NCI-H82 treated with DMSO at 0.1 percent for 48 hours (cell line): Measurements from ENCODE around the gene SPIN1.

ENCODE experiments used
- DNase-seq: peaks from one replicate; lab custom pipeline; 2025; ENCODE audit not compliant: unreplicated experiment; lab: John Stamatoyannopoulos, UW

The SPIN1 gene

DNA sequence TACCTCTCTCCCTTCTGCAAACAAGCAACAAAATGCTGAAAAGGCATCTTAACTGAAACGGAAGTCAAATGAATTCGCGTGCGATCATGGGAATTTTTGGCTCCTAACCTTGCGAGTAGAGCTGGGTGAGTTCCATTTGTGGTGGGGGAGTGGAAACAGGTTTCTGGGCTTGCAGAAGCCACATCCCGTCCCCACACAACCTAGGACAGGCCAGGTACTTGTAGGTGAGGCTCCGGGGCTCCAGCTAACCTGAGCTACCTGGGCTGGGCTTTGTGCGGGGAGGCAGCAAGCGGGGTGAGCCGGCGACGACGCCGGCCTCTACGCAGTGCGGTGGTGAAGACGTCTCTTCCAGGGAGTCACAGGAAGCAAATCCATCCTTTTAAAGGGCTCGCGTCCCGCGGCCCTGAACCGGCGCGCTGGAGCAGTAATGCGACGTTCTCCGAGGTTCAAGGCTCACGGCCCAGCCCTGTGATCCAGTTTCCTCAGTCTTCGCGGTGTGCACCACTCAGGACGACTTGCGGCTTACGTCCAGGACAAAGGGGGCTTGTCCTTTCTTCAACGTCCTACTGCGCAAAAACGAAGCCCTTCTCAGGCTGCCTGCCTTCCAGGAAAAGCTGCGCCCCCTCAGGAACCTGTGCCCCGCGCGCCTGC is 567 bp upstream of the SPIN1 start:
- DNase-seq: no peak

DNA sequence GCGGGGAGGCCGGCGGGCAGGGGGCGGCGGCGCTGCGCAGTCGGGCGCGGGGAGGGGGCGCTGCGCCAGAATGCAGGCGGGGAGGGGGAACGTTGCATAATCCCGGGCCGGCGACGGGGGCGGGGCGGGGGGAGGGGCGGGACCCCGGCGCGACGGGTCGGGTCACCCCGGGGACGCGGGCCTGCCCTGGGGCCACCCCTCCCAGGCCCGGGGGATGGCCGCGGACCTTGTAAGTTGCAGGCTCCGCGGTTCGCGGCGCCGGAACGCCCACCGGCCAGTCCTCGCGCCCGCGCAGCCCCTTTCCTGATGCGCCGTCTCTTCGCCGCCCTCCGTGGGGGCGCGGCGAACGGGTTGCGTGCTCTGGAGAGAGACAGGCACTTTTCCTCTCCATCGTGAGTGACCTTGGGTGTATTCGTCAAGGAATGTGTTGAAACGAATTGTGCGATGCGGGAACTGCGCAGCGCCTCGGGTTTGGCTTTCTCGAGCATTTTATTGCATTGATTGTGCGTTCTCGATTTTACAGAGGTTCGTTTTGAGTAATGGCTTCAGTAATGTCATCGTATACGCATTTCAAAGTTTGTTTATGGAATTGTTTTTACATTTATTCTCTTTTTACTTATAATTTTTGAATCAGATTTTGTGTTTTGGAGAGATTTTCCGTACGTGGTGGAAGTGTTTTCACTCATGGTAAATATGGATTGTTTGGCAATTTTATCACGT is 802 bp downstream of the SPIN1 start:
- DNase-seq: peak; percentile 33

DNA sequence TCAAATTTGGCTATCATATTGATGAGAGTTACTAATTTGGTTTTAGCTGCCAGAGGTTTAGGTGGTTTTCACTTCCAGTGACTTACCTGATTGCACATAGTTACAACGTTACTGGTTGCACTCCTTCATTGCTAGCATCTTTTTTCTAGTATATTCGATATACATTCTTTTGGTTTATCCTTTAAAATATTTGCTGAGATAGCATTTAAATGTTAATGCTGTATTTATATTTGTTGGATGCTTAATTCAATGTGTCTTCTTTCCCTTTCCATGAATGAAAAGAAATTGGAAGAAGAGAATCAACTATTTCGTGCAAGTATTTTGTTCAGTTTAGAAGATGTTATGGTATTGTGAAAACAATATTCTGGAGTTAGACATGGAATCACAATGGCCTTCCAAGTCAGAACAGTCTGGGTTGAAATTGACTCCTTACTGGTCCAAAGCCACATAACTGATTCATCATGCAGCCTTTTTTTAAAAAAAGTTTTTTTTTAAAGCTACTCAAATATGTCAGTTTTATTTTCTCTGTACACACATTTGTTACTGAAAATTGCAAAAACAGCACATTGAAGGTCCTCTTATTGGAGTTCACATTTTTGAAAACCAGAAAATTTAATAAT is 2.2 kb downstream of the SPIN1 start:
- DNase-seq: no peak

DNA sequence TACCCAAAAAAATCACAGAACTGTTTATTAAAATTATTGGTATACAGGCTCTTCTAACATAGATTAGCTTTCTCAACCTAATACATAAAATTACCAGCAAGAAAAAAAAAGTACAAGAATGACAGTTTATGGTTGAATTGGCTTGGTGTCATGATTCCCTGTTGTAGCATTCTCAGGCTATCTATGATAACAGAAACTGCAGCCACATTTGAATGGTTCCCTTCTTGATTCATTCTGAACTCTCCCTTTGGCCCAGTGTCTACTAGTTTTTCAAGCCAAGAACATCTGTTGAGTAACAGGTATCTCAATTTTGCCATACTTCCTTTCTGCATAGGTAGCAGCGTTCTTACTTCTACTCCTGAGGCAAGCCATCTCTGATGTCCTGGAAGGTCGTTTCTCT is 3.0 kb downstream of the SPIN1 start:
- no peak for DNase-seq

DNA sequence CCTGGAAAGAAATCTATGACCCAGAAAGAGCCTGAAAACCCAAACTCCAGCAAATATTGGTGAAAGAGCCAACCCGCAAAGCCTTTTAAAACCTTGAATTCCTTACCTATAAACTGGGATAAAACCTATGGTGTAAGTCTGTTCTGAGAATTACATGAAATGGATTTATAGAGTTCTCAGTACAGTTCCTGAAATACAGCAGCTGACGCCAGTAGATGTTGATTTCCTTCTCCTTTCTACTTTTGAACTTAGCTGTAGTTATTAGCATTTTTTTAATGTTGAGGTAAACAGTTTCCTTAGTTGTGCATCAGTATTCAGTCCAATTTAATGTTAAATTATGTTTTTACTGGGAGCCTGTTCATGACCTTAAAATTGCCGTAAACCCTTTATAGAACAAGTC is 3.7 kb downstream of the SPIN1 start:
- no peak for DNase-seq

DNA sequence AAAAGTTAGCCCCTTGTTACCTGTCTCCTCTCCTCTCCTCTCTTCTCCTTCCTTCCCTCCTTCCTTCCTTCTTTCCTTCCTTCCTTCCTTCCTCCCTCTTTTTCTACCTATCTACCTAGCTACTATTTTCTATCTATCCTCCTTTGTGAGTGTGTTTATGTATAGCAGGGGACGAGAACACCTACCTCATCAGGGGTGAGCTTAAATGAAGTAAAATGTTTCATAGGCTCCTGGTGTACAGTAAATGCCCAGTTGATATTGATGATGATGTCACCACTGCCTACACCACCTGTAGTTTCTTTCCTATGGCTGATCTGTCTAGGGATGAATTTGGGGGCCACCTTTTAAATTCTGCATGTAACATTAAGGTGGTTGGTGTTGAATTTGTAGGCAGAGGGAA is 4.3 kb downstream of the SPIN1 start:
- DNase-seq: no peak

DNA sequence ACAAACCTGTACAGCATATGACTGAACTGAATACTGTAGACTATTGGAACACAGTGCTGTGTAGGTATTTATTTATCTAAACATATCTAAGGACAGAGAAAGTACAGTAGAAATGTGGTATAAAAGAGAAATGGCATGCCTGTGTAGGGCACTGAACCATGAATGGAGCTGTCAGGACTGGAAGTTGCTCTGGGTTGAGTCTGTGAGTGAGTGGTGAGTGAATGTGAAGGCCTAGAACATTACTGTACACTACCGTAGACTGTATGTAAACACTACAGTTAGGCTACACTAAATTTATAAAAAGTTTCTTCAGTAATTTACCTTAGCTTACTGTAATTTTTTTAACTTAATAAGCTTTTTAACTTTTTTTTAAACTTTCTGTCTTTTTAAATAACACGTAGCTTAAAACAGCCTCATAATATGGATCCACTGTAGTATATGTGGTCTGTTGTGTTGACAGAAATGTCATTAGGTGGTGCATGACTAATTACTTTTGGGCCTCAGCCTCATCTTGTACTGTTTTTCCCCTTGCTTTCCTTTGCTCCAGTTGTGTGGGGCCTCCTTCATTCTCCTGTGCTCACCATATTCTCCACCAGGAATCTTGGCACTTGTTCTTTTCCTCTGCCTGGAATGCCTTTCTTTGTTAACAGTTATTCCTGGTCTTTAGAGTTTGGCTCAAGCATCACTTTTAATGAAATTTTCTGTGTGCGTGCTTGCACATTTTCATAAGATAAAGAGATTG is 8.8 kb downstream of the SPIN1 start:
- DNase-seq: no peak

DNA sequence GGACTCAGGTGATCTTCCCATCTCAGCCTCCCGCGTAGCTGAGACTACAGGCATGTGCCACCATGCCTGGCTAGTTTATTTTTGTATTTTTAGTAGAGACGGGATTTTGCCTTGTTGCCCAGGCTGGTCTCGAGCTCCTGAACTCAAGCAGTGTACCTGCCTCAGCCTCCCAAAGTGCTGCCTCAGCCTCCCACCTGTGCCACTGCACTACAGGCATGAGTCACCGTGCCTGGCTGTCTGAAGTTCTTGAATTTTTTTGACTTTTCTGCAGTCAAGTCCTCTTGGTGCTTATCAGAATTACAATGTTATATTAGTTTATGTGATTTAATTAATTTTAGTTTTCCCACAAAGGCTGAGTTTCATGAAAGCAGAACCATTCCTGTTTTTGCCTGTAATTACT is 9.8 kb downstream of the SPIN1 start:
- DNase-seq: no peak

DNA sequence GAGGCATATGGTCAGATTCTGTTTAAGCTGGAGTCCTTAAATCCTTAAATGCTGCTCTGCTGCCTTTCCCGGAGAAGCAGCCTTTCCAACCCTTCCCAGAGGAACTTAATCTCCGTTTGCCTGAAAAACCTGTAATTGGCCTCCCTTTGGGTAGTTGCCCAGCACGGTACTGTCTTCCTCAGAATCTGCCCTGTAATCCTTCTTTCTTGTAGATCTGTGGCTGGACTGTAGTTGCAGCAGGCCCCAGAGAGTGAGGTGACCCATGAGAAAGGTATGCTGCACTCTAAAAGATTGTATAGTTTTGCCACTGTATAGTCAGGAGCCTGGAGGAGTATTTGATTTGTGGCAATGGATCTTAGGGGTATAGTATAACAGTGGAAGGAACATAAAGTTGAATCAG is 11.7 kb downstream of the SPIN1 start:
- peak; percentile 92 for DNase-seq

DNA sequence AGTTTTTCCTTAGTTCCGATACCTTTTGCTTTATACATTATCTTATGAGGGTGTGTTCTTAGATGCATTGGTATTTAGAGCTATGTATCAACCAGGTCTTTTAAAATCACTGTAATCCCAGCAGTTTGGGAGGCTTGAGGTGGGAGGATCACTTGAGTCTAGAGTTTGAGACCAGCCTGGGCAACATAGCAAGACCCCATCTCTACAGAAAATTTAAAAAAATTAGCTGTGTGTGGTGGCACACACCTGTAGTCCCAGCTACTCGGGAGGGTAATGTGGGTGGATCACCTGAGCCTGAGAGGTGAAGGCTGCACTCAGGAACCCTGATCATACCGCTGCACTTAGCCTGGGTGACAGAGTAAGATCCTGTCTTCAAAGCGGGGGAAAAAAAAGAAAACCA is 15.1 kb downstream of the SPIN1 start:
- DNase-seq: no peak

DNA sequence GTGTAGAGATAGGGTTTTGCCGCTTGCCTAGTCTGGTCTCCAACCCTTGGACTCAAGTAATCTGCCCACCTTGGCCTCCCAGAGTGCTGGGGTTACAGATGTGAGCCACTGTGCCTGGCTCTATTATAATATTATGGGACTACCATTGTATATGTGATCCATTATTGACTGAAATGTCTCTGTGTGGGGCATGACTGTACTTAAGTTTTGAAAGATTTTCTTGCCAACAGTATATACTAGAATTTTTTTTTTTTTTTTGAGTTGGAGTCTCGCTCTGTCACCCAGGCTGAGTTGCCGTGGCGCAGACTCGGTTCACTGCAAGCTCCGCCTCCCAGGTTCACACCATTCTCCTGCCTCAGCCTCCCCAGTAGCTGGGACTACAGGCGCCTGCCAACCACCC is 17.8 kb downstream of the SPIN1 start:
- DNase-seq: no peak

DNA sequence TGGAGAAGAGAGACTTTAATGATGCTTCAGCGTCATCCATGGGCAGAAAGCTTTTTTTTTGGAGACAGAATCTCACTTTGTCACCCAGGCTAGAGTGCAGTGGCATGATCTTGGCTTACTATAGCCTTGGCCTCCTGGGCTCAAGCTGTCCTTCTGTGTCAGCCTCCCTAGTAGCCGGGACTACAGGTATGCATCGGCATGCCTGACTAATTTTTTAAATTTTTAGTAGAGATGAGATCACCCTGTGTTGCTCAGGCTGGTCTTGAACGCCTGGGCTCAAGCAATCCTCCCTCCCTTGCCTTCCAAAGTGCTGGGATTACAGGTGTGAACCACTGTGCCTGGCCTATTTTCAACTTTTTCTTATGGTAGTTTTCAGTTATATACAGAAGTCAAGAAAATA is 23.2 kb downstream of the SPIN1 start:
- no peak for DNase-seq

DNA sequence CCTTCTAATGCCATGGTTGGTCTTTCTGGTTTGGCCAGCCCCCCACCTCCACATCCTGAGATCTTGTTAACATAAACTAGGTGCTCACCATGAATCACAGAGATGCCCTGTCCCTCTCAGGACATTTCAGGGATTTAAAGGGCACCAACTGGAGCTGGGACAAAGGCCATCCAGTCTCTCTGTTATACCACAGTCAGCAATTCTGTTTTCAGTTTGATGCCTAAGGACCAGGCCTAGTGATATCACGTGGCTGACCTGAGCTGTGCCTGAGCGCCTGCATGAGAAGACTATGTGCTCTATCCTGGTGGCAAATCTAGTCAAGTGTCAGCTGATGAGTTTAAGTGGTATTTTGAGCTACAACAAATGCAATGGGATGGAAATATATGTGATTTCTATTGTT is 26.1 kb downstream of the SPIN1 start:
- DNase-seq: no peak

DNA sequence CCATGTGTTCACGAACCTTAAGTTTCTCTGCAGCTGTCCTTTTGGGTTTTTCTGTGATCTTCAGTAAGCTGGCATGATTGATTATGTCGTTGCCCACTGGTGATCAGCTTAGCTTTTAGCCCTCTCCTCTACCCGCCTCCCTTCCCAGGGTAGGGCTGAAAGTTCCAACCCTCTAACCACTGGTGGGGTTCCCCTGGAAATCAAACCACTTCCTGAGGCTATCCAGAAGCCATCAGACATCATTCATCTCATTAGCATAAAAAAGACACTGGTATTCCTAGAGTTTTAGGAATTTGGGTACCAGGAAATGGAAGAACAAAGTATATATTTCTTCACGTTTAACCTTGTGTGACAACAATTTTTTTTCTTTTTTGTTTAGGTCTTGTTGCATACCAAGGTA is 29.8 kb downstream of the SPIN1 start:
- no peak for DNase-seq

DNA sequence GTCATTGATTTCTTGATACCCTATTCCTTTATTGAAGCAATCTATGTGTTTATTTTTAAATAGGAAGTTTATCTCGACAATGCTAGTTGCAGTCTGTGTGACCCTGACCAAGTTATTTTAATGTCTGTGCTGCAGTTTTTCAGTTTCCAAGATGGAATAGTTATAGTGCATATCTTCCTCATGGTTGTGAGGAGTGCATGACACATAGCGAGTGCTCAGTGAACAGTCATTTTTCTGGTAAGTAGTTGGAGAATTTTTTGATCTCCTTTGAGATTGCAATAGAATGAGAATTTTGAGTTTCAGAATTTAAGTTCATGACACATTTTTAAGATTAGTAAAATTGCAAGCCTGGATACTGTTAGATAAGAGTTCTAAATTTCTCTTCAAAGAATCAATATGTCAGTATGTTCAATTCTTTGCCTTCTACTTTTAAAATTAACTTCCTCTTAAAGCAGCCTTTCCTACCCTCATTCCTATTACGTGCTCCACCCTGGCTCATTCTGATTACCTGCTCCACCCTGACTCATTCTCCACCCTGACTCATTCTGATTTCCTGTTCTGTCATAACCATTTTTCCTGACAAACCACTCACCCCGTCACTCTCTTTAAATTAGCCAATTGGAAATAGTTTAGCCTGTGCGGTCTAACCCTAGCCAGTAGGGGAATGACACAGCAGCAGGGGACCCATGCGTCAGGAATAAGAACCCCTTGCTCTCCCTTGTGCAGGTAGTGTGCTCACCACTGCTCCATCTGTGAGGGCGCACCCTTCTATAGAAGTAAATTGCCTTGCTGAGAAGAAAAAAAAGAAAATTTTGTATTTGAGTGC is 30.7 kb downstream of the SPIN1 start:
- DNase-seq: no peak

DNA sequence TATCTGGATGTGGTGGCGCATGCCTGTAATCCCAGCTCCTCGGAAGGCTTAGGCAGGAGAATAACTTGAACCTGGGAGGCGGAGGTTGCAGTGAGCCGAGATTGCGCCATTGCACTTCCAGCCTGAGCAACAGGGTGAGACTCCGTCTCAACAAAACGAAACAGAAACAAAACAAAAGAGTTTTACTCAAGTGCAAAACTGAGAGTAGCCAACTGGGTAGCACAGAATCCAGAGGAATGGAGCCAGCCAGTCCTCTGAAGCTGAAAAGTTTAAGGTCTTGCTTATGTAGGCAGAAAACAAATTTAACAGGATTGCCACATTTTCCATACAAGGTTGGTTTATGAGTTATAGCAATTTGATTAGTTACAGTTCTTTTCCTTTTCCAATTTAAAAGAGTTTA is 32.0 kb downstream of the SPIN1 start:
- no peak for DNase-seq

DNA sequence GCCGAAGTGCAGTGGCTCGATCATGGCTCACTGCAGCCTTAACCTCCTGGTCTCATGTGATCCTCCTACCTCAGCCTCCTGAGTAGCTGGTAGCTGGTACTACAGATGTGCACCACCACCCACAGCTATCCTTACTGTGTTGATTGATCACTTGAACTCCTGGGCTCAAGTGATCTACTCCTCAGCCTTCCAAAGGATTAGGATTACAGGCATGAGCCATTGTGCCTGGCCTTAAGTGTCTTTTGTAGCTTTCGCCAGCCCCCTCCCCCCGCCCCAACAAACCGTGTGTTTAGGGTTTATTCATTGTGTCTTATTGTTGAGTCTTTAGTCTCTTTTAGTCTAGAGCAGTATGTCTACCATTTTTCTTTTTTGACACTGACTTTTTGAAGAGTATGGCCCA is 33.1 kb downstream of the SPIN1 start:
- DNase-seq: peak; percentile 34

DNA sequence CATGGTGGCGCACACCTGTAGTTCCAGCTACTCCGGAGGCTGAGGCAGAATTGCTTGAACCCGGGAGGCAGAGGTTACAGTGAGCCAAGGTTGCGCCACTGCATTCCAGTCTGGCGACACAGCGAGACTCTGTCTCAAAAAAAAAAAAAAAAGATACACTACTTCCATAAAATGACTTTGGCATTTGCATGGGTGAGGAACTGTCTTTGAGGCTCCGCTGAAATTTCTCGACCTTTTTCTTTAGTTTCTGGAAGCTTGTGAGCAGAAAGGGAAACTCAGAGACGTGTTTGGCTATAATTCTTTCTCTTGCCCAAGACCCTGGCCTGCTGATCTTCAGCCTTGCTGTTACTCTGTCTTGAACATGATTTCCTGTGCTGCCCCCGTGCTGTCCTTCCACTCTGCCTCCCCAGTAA is 37.3 kb downstream of the SPIN1 start:
- no peak for DNase-seq

DNA sequence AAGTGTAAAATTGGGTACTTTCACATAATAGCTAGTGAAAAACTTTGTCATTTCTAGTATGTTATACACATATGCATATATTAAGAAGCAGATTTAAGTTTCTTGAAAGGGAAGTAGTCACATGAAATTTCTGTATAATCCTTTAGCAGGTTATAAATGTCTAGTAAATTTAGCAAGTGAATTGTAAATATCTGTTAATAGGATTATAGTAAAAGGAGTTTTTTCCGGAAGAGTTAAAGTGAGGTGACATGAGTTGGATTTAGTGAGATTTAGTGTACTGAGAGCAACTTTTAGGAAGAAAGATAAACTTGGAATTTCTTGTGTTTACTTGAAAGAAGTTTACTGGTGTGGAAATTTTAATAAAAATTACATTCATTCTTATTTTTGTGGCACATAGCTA is 38.4 kb downstream of the SPIN1 start:
- DNase-seq: no peak

DNA sequence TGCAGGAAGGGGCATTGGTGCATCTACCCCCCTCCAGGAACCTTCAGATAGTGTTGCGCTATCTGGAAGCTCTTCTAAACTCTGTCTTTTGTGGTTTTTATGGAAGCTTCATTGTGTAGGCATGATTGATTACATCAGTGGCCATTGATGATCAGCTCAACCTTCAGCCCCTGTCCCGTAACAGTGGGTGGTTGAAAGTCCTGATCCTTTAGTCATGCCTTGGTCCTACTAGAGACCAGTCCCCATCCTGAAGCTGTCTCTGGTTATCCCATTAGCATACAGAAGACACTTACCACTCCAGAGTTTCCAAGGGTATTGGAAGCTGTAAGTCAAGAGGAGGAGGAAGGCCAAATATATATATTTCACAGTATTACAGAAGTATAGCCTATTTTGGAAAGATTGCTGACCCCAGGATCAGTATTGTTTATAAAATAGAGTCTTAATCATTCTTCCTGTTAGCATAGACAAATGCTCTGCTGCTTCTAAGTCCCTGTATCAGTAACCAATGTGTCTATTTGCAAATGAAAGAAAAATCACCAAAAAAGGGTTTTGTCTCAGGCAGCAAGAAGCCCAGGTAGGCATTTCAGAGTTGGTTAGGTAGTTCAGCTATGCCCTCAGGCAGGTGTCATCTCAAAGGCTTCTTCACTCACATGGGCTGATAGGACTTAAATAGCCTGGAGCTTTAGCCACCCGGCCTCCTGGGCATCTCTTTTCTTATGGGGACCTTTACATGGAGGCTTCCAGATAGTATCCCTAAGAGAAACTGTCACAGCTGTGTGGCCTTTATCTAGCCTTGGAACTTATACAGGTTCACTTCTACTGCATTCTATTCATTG is 41.6 kb downstream of the SPIN1 start:
- no peak for DNase-seq
